ENCODE data around the gene AFDN. TPM values are rescaled to one million over a fixed set of nuclear protein-coding genes. Genes with fewer than 3 reads are reported as not detected.

The AFDN gene
- total and polyA plus RNA-seq, 2 donors (not counting 1 experiment from before 2014, with no cell fraction given) = 21.0 to 57.1 TPM

DNA sequence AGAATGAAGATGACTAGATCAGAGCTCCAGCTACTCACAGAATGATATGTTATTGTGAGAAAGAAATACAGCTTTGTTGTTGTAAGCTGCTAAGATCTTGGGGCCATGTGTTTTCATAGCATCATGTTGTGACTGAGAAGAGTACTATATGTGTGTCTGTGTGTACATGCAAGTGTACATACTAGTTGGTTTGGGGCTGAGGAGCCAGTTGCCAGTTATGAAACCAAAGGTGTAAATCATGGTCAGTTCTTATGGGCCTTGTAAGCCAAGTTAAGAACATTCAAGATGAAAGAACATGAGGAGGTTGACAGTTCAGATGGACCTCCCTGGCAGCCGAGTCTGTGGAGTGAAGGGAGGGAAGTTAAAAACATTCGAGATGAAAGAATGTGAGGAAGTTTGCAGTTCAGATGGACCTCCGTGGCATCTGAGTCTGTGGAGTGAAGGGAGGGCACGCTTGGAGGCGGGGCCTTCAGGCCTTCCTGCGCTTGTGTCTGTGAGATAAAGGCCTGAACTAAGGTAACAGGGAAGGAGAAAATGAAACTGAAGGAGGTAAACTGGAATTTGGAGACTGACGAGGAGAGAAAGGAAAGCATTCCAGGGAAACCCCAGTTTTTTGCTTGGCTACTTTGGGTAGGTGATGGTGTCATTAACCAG lies 13.9 kb downstream of the AFDN start:
- H3K27me3 ChIP-seq (ENCODE audit: control insufficient read depth, insufficient read depth, low read length) = no peaks in the 10 kb centered on the region
- peaks cover 2% of the 10 kb centered on the region for H4K20me1 ChIP-seq (ENCODE audit: control insufficient read depth, extremely low read depth, insufficient read depth, low read length)
- H2AFZ ChIP-seq (ENCODE audit: low read length) = no peak overlapping the region
- H3K9ac ChIP-seq (ENCODE audit: insufficient read depth, low read length) = no peak overlapping the region
- H3K4me3 ChIP-seq (replicated peaks in 1 of 4; ENCODE audit: control extremely low read depth in 1 of 4, insufficient read depth in 1 of 4, low read depth in 3 of 4, low read length in 4 of 4) = no peak overlapping the region
- TF ChIP-seq, protein P1, sequence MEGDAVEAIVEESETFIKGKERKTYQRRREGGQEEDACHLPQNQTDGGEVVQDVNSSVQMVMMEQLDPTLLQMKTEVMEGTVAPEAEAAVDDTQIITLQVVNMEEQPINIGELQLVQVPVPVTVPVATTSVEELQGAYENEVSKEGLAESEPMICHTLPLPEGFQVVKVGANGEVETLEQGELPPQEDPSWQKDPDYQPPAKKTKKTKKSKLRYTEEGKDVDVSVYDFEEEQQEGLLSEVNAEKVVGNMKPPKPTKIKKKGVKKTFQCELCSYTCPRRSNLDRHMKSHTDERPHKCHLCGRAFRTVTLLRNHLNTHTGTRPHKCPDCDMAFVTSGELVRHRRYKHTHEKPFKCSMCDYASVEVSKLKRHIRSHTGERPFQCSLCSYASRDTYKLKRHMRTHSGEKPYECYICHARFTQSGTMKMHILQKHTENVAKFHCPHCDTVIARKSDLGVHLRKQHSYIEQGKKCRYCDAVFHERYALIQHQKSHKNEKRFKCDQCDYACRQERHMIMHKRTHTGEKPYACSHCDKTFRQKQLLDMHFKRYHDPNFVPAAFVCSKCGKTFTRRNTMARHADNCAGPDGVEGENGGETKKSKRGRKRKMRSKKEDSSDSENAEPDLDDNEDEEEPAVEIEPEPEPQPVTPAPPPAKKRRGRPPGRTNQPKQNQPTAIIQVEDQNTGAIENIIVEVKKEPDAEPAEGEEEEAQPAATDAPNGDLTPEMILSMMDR (conservative IDR thresholded peaks at IDR 0.05 in 1 of 2, IDR thresholded peaks at IDR 0.05 in 1 of 2; ENCODE audit: low read depth in 1 of 2, low read length in 2 of 2) = no peak
- TF ChIP-seq EZH2 (IDR thresholded peaks at IDR 0.05; ENCODE audit: low read length, missing control alignments) = no peak
- H3K9me3 ChIP-seq (ENCODE audit: control insufficient read depth, insufficient read depth, low read depth, low read length) = no peaks in the 10 kb centered on the region
- H3K4me1 ChIP-seq (ENCODE audit: control insufficient read depth, extremely low read depth, insufficient read depth, low read length) = no peaks in the 10 kb centered on the region
- no peaks in the 10 kb centered on the region for H3K36me3 ChIP-seq (ENCODE audit: control insufficient read depth, insufficient read depth, low read length)
- H3K4me2 ChIP-seq (ENCODE audit: extremely low read depth, insufficient read depth, low read length) = no peak overlapping the region
- H3K27ac ChIP-seq (ENCODE audit: insufficient read depth, low read length) = no peak overlapping the region
- DNase-seq (ENCODE audit: low read depth in 2 of 2) = no peak
- H3K79me2 ChIP-seq (ENCODE audit: control insufficient read depth, insufficient read depth, low read length) = peaks cover 27% of the 10 kb centered on the region

DNA sequence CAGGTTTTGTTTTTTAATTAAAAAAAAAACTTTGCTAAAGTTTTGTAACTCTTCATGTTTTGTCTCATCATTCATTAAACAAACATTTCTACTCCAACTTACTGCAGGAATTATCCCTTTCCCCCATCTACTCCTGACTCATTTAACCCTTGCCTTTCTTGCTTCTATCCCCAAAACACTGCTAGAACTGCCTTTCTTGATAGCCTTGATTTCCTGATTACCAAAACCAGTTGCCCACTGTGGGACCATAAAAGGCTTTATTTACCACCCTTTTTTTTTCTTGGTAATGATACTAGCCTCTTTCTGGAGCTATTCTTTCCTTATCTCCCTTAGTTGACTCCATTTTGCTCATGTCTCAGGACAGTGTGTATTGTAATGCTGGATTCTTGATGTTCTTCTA lies 15.3 kb downstream of the AFDN start:
- H3K79me2 ChIP-seq (ENCODE audit: control insufficient read depth, insufficient read depth, low read length) = peaks cover 23% of the 10 kb centered on the region

DNA sequence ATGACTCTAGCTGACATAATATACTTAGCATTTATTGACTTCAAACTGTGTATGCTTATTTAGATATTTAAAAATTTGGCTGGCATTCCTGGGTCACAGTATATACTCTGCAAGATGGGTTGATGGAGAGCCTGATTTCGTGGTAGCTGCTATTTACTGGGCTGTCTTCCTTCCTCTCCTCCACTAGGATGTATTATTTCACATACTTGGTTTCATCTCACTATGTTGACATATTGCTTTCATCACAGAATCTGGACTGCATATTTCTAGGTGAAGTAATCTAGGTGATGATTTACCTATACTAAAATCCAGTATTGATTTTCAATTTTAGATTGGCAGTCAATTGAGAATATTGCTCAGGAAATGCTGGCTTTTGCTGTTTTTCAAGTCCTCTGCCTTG lies 15.7 kb downstream of the AFDN start:
- peaks cover 3% of the 10 kb centered on the region for H3K4me1 ChIP-seq (ENCODE audit: control insufficient read depth, extremely low read depth, insufficient read depth, low read length)
- peaks cover 2% of the 10 kb centered on the region for H4K20me1 ChIP-seq (ENCODE audit: control insufficient read depth, extremely low read depth, insufficient read depth, low read length)
- no peak overlapping the region for H3K9ac ChIP-seq (ENCODE audit: insufficient read depth, low read length)
- peaks cover 22% of the 10 kb centered on the region for H3K79me2 ChIP-seq (ENCODE audit: control insufficient read depth, insufficient read depth, low read length)
- H2AFZ ChIP-seq (ENCODE audit: low read length) = no peak overlapping the region
- no peak overlapping the region for H3K4me3 ChIP-seq (replicated peaks in 1 of 4; ENCODE audit: control extremely low read depth in 1 of 4, insufficient read depth in 1 of 4, low read depth in 3 of 4, low read length in 4 of 4)
- no peaks in the 10 kb centered on the region for H3K9me3 ChIP-seq (ENCODE audit: control insufficient read depth, insufficient read depth, low read depth, low read length)
- no peak overlapping the region for H3K4me2 ChIP-seq (ENCODE audit: extremely low read depth, insufficient read depth, low read length)
- no peak for DNase-seq (ENCODE audit: low read depth in 2 of 2)
- TF ChIP-seq, protein P1 (conservative IDR thresholded peaks at IDR 0.05 in 1 of 2, IDR thresholded peaks at IDR 0.05 in 1 of 2; ENCODE audit: low read depth in 1 of 2, low read length in 2 of 2) = no peak
- no peak for TF ChIP-seq EZH2 (IDR thresholded peaks at IDR 0.05; ENCODE audit: low read length, missing control alignments)
- H3K27ac ChIP-seq (ENCODE audit: insufficient read depth, low read length) = no peak overlapping the region
- H3K36me3 ChIP-seq (ENCODE audit: control insufficient read depth, insufficient read depth, low read length) = no peaks in the 10 kb centered on the region
- H3K27me3 ChIP-seq (ENCODE audit: control insufficient read depth, insufficient read depth, low read length) = no peaks in the 10 kb centered on the region

More for the DNA sequence above, 15.3 kb downstream of the AFDN start:
- no peak overlapping the region for H3K9ac ChIP-seq (ENCODE audit: insufficient read depth, low read length)
- no peak overlapping the region for H3K4me3 ChIP-seq (replicated peaks in 1 of 4; ENCODE audit: control extremely low read depth in 1 of 4, insufficient read depth in 1 of 4, low read depth in 3 of 4, low read length in 4 of 4)
- no peak overlapping the region for H3K4me2 ChIP-seq (ENCODE audit: extremely low read depth, insufficient read depth, low read length)
- no peak for DNase-seq (ENCODE audit: low read depth in 2 of 2)
- TF ChIP-seq, protein P1 (conservative IDR thresholded peaks at IDR 0.05 in 1 of 2, IDR thresholded peaks at IDR 0.05 in 1 of 2; ENCODE audit: low read depth in 1 of 2, low read length in 2 of 2) = no peak
- no peak for TF ChIP-seq EZH2 (IDR thresholded peaks at IDR 0.05; ENCODE audit: low read length, missing control alignments)
- peaks cover under 1% of the 10 kb centered on the region for H3K4me1 ChIP-seq (ENCODE audit: control insufficient read depth, extremely low read depth, insufficient read depth, low read length)
- H3K36me3 ChIP-seq (ENCODE audit: control insufficient read depth, insufficient read depth, low read length) = no peaks in the 10 kb centered on the region
- H3K9me3 ChIP-seq (ENCODE audit: control insufficient read depth, insufficient read depth, low read depth, low read length) = no peaks in the 10 kb centered on the region
- no peaks in the 10 kb centered on the region for H3K27me3 ChIP-seq (ENCODE audit: control insufficient read depth, insufficient read depth, low read length)
- no peak overlapping the region for H3K27ac ChIP-seq (ENCODE audit: insufficient read depth, low read length)
- no peak overlapping the region for H2AFZ ChIP-seq (ENCODE audit: low read length)
- no peaks in the 10 kb centered on the region for H4K20me1 ChIP-seq (ENCODE audit: control insufficient read depth, extremely low read depth, insufficient read depth, low read length)
